Tibial nerve (tissue), 4 donors: ENCODE results near the gene RPAP3.

ENCODE experiments used
- EP300 ChIP-seq, 2 donors: sonication (generic); formaldehyde crosslinking; IDR thresholded peaks; one replicate each; pipeline ENCODE4 v1.6.1; 2017; ENCODE audit warnings: antibody characterized with exemption in 2 of 2, mild to moderate bottlenecking in 1 of 2
- POLR2A ChIP-seq, 2 donors: fragments of 450-650 bp; IDR thresholded peaks; one replicate each; pipeline ENCODE4 v1.6.1; 2017; ENCODE audit warnings: antibody characterized with exemption in 2 of 2, mild to moderate bottlenecking in 2 of 2, moderate library complexity in 2 of 2
- TF ChIP-seq, protein P1 (sequence below), 5 experiments: fragments of 200-600 bp in 3 of 5; fragments of 450-650 bp in 2 of 5; sonication (generic) in 3 of 5; IDR thresholded peaks; one replicate each; pipeline ENCODE4 v1.5.1; 2016 to 2019; ENCODE audit warnings: antibody characterized with exemption in 5 of 5, mild to moderate bottlenecking in 3 of 5, moderate library complexity in 2 of 5

- TF ChIP-seq, protein P1, sequence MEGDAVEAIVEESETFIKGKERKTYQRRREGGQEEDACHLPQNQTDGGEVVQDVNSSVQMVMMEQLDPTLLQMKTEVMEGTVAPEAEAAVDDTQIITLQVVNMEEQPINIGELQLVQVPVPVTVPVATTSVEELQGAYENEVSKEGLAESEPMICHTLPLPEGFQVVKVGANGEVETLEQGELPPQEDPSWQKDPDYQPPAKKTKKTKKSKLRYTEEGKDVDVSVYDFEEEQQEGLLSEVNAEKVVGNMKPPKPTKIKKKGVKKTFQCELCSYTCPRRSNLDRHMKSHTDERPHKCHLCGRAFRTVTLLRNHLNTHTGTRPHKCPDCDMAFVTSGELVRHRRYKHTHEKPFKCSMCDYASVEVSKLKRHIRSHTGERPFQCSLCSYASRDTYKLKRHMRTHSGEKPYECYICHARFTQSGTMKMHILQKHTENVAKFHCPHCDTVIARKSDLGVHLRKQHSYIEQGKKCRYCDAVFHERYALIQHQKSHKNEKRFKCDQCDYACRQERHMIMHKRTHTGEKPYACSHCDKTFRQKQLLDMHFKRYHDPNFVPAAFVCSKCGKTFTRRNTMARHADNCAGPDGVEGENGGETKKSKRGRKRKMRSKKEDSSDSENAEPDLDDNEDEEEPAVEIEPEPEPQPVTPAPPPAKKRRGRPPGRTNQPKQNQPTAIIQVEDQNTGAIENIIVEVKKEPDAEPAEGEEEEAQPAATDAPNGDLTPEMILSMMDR (IDR thresholded peaks at IDR 0.05), result no peak
- TF ChIP-seq POLR2A (IDR thresholded peaks at IDR 0.05), result no peak
- TF ChIP-seq EP300 (IDR thresholded peaks at IDR 0.05), result no peak
Observed at GRCh38 chr12:47711448-47711847, 5.6 kb upstream of the RPAP3 start.
